DMS153 treated with DMSO at 0.1 percent for 48 hours (cell line): ENCODE measurements around the gene DACH1.
A peak's percentile ranks its signal among the peaks of the same experiment; 100 is the strongest.

Experiments
- DNase-seq: peaks from one replicate; lab custom pipeline; 2025; ENCODE audit not compliant: unreplicated experiment; lab: John Stamatoyannopoulos, UW

The DACH1 gene

DNA sequence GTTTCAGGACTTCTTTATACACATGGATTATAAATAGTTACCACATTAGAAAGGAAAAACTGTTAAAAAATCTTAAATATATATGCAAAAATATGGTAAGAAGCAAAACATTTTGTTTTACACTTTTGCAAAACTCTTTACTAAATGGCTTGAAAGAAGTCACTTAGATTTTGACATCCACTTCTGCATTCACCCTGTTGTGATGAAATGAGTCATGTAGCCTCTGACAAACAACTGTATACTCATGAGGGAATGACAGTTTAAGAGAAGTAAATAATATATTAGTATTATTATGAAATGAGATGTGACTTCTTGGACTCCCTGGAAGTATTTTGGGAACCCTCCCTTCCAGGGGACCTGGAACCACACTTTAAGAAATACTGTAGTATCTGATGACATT is 275.6 kb downstream of the DACH1 start:
- DNase-seq, result no peak

- DNase-seq, result no peak
Measured at GRCh38 chr13:71590654-71591148, 276.3 kb downstream of the DACH1 start.

- no peak for DNase-seq
Measured at GRCh38 chr13:71589032-71589431, 278.0 kb downstream of the DACH1 start.

DNA sequence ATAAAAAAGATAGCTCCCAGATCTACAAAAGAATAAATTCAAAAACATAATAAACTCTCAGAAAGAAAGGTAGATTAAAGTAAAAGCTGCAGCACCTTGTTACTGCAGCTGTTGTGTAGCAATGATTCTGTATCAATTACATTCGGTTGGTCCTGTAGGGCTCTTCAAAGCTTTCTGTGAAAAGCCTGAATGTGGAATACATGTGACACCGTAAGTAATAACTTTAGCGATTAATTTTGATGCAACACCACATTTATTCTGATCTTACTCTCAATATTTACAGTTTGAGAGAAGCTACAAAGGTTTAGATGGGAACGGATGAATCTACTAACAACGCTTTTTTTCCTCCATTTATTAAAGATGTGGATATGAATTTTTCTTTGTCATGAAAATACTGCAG is 279.2 kb downstream of the DACH1 start:
- no peak for DNase-seq

- no peak for DNase-seq
Measured at GRCh38 chr13:71587193-71587592, 279.8 kb downstream of the DACH1 start.

- no peak for DNase-seq
Measured at GRCh38 chr13:71583581-71583980, 283.4 kb downstream of the DACH1 start.

DNA sequence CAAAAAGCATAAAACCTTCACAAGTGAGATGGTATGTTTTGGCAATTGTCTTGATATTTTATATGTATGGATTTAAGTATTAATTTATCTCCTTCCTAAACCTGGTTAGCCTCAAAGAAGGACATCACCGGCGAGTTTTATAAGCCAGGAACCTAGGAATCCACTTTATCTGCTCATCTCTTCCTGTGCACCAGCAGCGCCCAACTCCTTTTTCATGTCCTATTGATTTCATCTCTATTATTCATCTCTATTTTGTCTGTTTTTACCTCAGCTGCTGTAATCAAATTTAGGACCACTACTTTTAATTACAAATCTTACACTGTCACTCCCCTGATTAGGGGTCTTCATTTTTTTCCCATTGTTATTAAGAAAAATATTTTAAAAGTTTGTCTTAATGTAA is 286.4 kb downstream of the DACH1 start:
- no peak for DNase-seq

DNA sequence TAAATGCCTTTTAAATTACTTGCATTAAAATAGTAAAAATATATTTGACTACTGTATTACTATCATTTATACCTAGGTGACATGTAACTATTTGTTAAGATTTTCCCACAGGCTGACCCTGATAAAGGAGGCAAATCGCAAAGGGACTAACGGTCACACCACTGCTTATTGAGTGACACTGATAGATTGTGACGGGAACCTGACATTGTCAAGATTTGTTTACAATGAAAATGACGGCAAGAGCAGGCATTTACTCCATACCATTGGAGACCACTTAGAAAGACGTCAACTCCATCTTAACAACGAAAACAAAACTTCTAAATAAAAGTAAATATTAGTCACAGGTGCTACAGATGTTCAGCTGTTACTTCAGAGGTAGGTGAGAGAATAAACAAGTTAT is 289.0 kb downstream of the DACH1 start:
- no peak for DNase-seq

- DNase-seq, result no peak
Measured at GRCh38 chr13:71577127-71577526, 289.9 kb downstream of the DACH1 start.

GRCh38 chr13:71576571-71576970 is 290.4 kb downstream of the DACH1 start:
- DNase-seq, result no peak

GRCh38 chr13:71546881-71547280 is 320.1 kb downstream of the DACH1 start:
- no peak for DNase-seq

GRCh38 chr13:71540098-71540497 is 326.9 kb downstream of the DACH1 start:
- no peak for DNase-seq

DNA sequence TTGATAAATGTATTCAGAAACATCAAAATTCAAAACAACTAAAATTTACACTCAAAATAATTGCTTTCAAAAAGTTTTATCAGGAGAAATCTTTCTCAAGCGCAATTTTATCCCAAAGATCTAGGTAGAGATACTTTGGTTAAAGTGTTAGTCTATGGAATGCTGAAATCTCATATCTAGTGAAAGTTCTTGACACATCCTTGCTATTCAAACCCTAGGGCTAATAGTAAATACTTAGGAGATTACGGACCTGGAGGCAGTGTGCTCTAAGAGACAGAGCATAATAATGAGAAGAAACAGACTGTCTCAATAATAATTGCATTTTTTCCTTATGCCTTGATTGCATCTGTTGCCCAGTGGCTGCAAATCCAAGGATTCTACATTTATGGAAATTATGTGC is 330.8 kb downstream of the DACH1 start:
- no peak for DNase-seq

DNA sequence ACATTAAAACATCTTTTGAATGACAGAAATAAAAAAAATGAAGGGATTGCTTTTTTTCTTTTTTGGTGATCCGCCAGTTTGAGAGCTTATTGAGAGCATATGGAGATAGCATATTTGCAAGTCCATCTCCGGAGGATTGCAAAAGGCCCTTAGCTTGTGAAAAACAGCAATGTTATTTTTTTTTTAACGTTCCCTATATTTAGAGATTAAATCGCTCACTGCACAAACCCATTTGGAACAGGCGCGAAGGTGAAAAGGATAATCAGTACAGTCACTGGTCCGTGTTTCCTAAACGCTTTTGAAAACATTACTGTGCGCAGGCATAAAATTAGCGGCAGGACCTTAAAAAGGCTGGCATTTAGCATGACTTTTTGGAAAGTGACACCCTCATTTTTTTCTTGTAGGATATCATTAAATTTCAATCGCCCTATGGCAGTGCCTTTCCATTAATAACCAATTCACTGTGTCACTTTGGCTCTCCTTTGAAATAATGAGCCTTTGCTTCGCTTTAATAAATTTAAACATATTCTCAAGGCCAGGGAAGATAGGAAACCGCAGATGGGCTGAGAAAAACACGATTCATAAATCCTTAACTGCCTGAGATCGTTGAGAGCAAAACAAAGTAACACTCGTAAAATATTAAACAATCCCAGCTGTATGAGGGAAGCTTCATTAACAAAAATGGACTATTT is 342.2 kb downstream of the DACH1 start:
- DNase-seq, result no peak

GRCh38 chr13:71524245-71524612 is 342.8 kb downstream of the DACH1 start:
- DNase-seq, result no peak

DNA sequence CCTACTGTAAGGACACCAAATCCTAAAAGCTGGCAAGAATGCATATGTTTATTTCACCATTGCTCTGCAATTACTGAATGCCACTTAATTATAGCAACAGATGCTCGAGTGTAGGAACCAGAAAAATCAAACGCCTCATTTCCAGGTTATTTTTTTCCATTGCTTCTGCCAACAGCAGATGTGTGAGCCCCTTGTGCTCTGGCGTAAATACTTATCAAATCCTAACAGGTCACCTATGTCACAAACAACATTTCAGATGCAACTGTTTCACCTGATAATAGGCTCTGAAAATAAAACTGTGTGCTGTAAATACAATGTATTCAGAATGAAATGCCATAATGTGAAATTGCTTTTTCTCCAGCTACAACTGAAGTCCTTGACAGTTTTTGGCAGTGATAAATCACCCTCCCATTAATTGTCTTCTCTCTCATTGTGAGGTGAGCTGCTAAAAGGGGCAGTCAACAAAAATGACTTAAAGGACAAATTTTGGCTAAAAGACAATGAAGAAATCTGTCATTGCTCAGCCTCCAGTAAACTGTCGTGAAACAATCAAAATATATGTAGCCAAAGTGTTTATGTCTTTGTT is 344.0 kb downstream of the DACH1 start:
- no peak for DNase-seq

- DNase-seq, result no peak
Measured at GRCh38 chr13:71517004-71517403, 350.0 kb downstream of the DACH1 start.

DNA sequence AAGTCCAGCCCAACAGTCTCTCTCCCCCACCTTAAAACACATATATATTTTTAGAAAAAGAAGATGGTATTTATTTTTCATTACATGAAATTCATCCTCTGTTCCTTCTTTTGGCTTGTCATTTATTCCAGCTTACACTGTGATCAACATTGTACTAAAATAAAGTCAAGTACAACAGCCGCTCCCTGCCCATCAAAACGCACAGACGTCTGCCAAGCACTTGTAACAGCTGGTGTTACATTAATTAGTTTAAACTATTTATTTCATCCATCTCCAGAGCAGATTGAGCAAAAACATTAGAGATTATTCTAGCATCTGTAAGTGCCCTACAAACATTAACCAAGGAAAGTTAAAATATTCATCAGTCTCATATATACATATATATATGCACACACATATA is 350.5 kb downstream of the DACH1 start:
- DNase-seq, result no peak

- no peak for DNase-seq
Measured at GRCh38 chr13:71515744-71516038, 351.3 kb downstream of the DACH1 start.

GRCh38 chr13:71514900-71515743 is 351.9 kb downstream of the DACH1 start:
- DNase-seq, result no peak

GRCh38 chr13:71513411-71514033 is 353.5 kb downstream of the DACH1 start:
- DNase-seq, result peak; percentile 30

GRCh38 chr13:71503781-71504180 is 363.2 kb downstream of the DACH1 start:
- no peak for DNase-seq
